Trophoblast cell (in vitro differentiated cells and primary cell): Measurements from ENCODE around the gene PTK6.

ENCODE experiments used
- DNase-seq, 2 donors: peaks; one replicate each; pipeline ENCODE4 v3.0.0-alpha.2; 2016
- H2AFZ ChIP-seq: 2 replicates; pipeline ENCODE4 v1.6.1; 2013; ENCODE audit warnings: low read length, moderate library complexity, mild to moderate bottlenecking; ENCODE audit not compliant: insufficient read depth, poor library complexity
- H2AK5ac ChIP-seq: 2 replicates; pipeline ENCODE4 v1.6.1; 2013; ENCODE audit warnings: mild to moderate bottlenecking, low read length
- H2BK120ac ChIP-seq: 2 replicates; pipeline ENCODE4 v1.6.1; 2013; ENCODE audit warnings: low read length, mild to moderate bottlenecking, moderate library complexity; ENCODE audit not compliant: insufficient read depth, poor library complexity
- H2BK12ac ChIP-seq: 2 replicates; pipeline ENCODE4 v1.6.1; 2013; ENCODE audit warnings: mild to moderate bottlenecking, low read length, moderate library complexity
- H2BK5ac ChIP-seq: 2 replicates; pipeline ENCODE4 v1.6.1; 2013; ENCODE audit warnings: low read length, low read depth, moderate library complexity, mild to moderate bottlenecking; ENCODE audit not compliant: poor library complexity
- H3K14ac ChIP-seq: 2 replicates; pipeline ENCODE4 v1.6.1; 2013; ENCODE audit warnings: mild to moderate bottlenecking, low read length
- H3K18ac ChIP-seq: 2 replicates; pipeline ENCODE4 v1.6.1; 2013; ENCODE audit warnings: mild to moderate bottlenecking, low read length
- H3K23ac ChIP-seq: 2 replicates; pipeline ENCODE4 v1.6.1; 2013; ENCODE audit warnings: low read length
- H3K27ac ChIP-seq: 2 replicates; pipeline ENCODE4 v1.5.1; 2013; ENCODE audit warnings: low read depth, mild to moderate bottlenecking, inconsistent platforms, low read length, moderate library complexity
- H3K27me3 ChIP-seq: 2 replicates; pipeline ENCODE4 v1.6.1; 2013; ENCODE audit warnings: inconsistent platforms, mild to moderate bottlenecking, low read length, moderate library complexity; ENCODE audit not compliant: insufficient read depth
- H3K36me3 ChIP-seq, 2 experiments: 1 replicate in 1 of 2; 2 replicates in 1 of 2; pipeline ENCODE4 v1.6.1; 2013; ENCODE audit warnings: low read length in 2 of 2, mild to moderate bottlenecking in 2 of 2, moderate library complexity in 1 of 2; ENCODE audit not compliant: insufficient read depth in 2 of 2, control insufficient read depth in 1 of 2
- H3K4ac ChIP-seq: 2 replicates; pipeline ENCODE4 v1.6.1; 2013; ENCODE audit warnings: low read depth, mild to moderate bottlenecking, low read length, moderate library complexity
- H3K4me1 ChIP-seq, 2 experiments: 1 replicate in 1 of 2; 2 replicates in 1 of 2; pipeline ENCODE4 v1.6.1; 2013; ENCODE audit warnings: low read length in 2 of 2, mild to moderate bottlenecking in 2 of 2, moderate library complexity in 1 of 2; ENCODE audit not compliant: insufficient read depth in 2 of 2, control insufficient read depth in 1 of 2
- H3K4me2 ChIP-seq: 2 replicates; pipeline ENCODE4 v1.6.1; 2013; ENCODE audit warnings: inconsistent platforms, mild to moderate bottlenecking, low read length, moderate library complexity
- H3K4me3 ChIP-seq: 2 replicates; pipeline ENCODE4 v1.5.1; 2013; ENCODE audit warnings: mild to moderate bottlenecking, low read depth, low read length, inconsistent platforms
- H3K79me1 ChIP-seq: one replicate; pipeline ENCODE4 v1.6.1; 2013; ENCODE audit warnings: low read length
- H3K79me2 ChIP-seq: 2 replicates; pipeline ENCODE4 v1.6.1; 2013; ENCODE audit warnings: low read length, mild to moderate bottlenecking; ENCODE audit not compliant: control insufficient read depth, insufficient read depth, poor library complexity
- H3K9ac ChIP-seq: 2 replicates; pipeline ENCODE4 v1.6.1; 2013; ENCODE audit warnings: mild to moderate bottlenecking, low read length
- H3K9me3 ChIP-seq: 2 replicates; pipeline ENCODE4 v1.6.1; 2013; ENCODE audit warnings: low read depth, mild to moderate bottlenecking, control low read depth, inconsistent platforms, low read length; ENCODE audit not compliant: insufficient read depth
- H4K12ac ChIP-seq: 2 replicates; pipeline ENCODE4 v1.6.1; 2013; ENCODE audit warnings: low read depth, mild to moderate bottlenecking, low read length, moderate library complexity
- H4K8ac ChIP-seq: 2 replicates; pipeline ENCODE4 v1.6.1; 2013; ENCODE audit warnings: low read depth, mild to moderate bottlenecking, low read length, moderate library complexity
- H4K91ac ChIP-seq: one replicate; pipeline ENCODE4 v1.6.1; 2013; ENCODE audit warnings: low read depth, mild to moderate bottlenecking, low read length, moderate library complexity
- WGBS: extraction: QIAGEN DNeasy Blood & Tissue Kit; methylation state at CpG from one replicate; pipeline ENCODE4 v1.1.7; 2013; ENCODE audit warnings: missing lambda C conversion rate; ENCODE audit not compliant: insufficient read length, insufficient coverage; ENCODE audit errors: extremely low coverage; 5-methylcytosine and 5-hydroxymethylcytosine counted together

Gene PTK6

DNA sequence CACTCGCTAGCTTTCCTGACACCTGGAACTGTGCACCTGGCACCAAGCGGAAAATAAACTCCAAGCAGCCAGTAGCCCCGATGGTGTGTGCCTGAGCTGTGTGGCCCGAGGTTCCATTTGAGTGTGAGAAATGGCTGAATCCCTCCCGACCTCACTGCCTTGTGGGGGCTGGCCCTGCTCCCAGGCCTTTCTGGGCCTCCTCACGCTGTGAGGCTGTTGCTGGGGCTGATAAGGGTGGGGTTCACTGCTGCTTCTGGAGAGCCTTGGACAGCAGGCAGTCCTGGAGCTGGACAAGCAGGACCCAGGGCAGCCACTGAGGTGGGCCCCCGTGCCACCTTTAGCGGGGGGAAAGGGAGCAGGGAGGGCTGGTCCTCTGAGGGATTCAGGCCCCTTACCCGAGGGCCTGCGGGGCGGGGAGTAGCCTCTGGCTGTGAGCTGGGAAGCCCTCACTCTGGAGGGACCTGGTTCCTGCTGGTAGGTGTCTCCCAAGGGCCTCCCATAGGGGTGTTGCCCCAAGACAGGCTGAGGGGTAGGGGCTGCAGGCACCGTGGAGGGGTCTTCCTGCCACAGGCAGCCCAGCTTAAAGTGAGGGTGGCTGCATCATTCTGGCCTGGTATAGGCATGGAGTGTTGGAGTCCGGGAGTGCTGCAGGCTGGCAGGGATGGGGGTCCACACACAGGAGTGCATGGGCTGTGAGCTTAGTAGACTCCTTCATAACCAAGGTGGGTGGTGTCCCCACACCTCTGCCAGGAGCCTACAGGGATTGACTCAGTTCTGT, 14.9 kb downstream of the PTK6 start:
- Histone ChIP-seq H4K12ac (peak overlapping the region; percentile 32), H3K79me2 (peaks cover 16% of the 10 kb centered on the region), H2BK5ac (no peak overlapping the region), H3K79me1 (peaks cover 13% of the 10 kb centered on the region), H3K27me3 (no peaks in the 10 kb centered on the region), H3K23ac (no peak overlapping the region), H3K9ac (no peak overlapping the region), H2AFZ (no peak overlapping the region), H3K4me3 (peak overlapping the region; percentile 34), H4K8ac (no peak overlapping the region), H2AK5ac (no peak overlapping the region), H3K14ac (no peak overlapping the region), H3K36me3 (peaks cover 19% of the 10 kb centered on the region in 2 experiments), H3K27ac (no peak overlapping the region), H3K4ac (peak overlapping the region; percentile 37), H2BK120ac (no peak overlapping the region), H3K4me2 (peak overlapping the region; percentile 55), H3K18ac (peak overlapping the region; percentile 24), H3K9me3 (peaks cover 10% of the 10 kb centered on the region), H2BK12ac (no peak overlapping the region), H3K4me1 (peaks cover 19 to 28% of the 10 kb centered on the region in 2 experiments), H4K91ac (no peak overlapping the region)
- DNase-seq, result no peak
- no CpG with 5 or more reads among the region's 13 CpGs for WGBS

DNA sequence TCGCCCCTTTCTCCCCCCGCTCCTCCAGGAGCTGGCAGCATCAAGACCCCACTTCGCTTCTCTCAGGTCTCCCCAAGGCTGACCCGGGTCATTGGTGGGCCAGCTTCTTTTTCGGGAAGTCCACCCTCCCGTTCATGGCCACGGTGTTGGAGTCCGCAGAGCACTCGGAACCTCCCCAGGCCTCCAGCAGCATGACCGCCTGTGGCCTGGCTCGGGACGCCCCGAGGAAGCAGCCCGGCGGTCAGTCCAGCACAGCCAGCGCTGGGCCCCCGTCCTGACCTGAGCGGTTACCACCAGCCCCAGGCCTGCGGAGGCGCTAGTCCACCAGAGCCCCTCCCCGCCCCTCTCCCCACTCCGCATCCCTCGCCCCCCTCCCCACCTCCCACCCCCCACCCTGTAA, 15.6 kb downstream of the PTK6 start:
- peak overlapping the region; percentile 37 for H2AFZ ChIP-seq
- no peak overlapping the region for H2BK12ac ChIP-seq
- peak overlapping the region; percentile 11 for H2BK120ac ChIP-seq
- peaks cover 10% of the 10 kb centered on the region for H3K9me3 ChIP-seq
- H4K91ac ChIP-seq, result peak overlapping the region; percentile 77
- H4K8ac ChIP-seq, result no peak overlapping the region
- WGBS, result no CpG with 5 or more reads among the region's 23 CpGs
- H3K27me3 ChIP-seq, result no peaks in the 10 kb centered on the region
- H3K27ac ChIP-seq, result no peak overlapping the region
- H3K4me3 ChIP-seq, result peak overlapping the region; percentile 96
- peak overlapping the region; percentile 84 for H4K12ac ChIP-seq
- H3K79me1 ChIP-seq, result peaks cover 13% of the 10 kb centered on the region
- H3K79me2 ChIP-seq, result peaks cover 16% of the 10 kb centered on the region
- no peak overlapping the region for H3K23ac ChIP-seq
- DNase-seq, result no peak
- peaks cover 19 to 28% of the 10 kb centered on the region in 2 experiments for H3K4me1 ChIP-seq
- H3K9ac ChIP-seq, result peak overlapping the region; percentile 86
- H3K36me3 ChIP-seq, result peaks cover 19% of the 10 kb centered on the region in 2 experiments
- no peak overlapping the region for H2AK5ac ChIP-seq
- peak overlapping the region; percentile 99 for H3K4me2 ChIP-seq
- H2BK5ac ChIP-seq, result no peak overlapping the region
- peak overlapping the region; percentile 18 for H3K14ac ChIP-seq
- H3K4ac ChIP-seq, result peak overlapping the region; percentile 41
- H3K18ac ChIP-seq, result peak overlapping the region; percentile 77

DNA sequence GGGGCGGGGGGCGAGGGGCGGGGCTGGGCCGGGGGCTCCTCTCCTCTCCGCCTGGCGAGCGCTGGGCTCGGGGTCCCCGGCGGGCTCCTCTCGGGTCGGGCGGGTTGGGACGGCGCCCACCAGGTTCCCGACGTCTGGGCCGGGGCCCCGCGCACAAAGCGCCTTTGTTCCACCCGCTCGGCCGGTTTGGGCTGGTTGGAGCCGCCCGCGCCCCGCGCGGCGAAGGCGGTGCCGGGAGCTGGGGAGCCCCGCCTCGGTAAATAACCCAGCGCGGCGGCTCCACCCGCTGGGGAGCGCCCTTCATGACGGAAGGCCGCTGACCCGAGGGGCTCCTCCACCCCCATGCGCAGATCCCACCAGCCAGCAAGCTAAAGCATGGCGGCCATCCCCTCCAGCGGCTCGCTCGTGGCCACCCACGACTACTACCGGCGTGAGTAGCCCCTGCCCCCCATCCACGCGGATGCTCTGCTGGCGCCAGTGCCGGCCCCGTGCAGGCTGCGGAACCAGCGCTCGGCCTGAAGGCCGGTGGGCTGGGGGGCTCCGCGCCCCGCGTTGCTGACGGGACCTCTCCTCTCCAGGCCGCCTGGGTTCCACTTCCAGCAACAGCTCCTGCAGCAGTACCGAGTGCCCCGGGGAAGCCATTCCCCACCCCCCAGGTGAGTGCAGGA, 16.1 kb downstream of the PTK6 start:
- no CpG with 5 or more reads among the region's 68 CpGs for WGBS
- peak overlapping the region; percentile 58 for H2BK5ac ChIP-seq
- peaks cover 13% of the 10 kb centered on the region for H3K79me1 ChIP-seq
- H2AK5ac ChIP-seq, result peak overlapping the region; percentile 1
- peak overlapping the region; percentile 84 for H4K12ac ChIP-seq
- peaks cover 16% of the 10 kb centered on the region for H3K79me2 ChIP-seq
- peak overlapping the region; percentile 57 for H3K27ac ChIP-seq
- H4K91ac ChIP-seq, result peak overlapping the region; percentile 77
- H3K14ac ChIP-seq, result peak overlapping the region; percentile 76
- peak overlapping the region; percentile 77 for H3K18ac ChIP-seq
- no peaks in the 10 kb centered on the region for H3K27me3 ChIP-seq
- peak overlapping the region; percentile 86 for H3K9ac ChIP-seq
- peaks cover 19% of the 10 kb centered on the region in 2 experiments for H3K36me3 ChIP-seq
- peak overlapping the region; percentile 99 for H3K4me2 ChIP-seq
- peak overlapping the region; percentile 57 for H4K8ac ChIP-seq
- H3K4me3 ChIP-seq, result peak overlapping the region; percentile 96
- H2BK120ac ChIP-seq, result no peak overlapping the region
- H2AFZ ChIP-seq, result peak overlapping the region; percentile 37
- H3K23ac ChIP-seq, result no peak overlapping the region
- H3K4me1 ChIP-seq, result peaks cover 19 to 28% of the 10 kb centered on the region in 2 experiments
- no peak overlapping the region for H2BK12ac ChIP-seq
- peak in 1 of 2 donors; percentile 25 for DNase-seq
- peak overlapping the region; percentile 41 for H3K4ac ChIP-seq
- peaks cover 10% of the 10 kb centered on the region for H3K9me3 ChIP-seq

DNA sequence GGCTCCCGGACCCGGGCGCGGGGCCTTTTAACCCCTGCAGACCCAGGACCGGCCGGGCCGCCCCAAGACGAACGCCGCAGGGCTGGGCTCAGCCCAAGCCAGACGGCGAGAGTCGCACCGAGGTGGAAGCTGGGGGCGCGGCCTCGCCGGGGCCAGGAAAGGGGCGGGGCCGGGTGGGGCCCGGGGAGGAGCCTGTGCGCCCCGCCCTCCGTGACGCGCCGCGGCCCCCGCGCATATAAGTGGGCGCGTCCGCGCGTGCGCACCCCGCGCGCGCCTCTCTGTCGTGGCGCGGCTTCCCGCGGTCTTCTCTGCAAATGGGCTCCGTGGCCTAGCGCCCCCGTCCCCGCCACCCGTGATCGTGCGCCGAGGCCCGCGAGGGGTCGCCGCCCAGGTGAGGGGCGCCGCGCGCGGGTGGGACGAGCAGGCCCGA, 16.7 kb downstream of the PTK6 start, which contains the start of gene PPDPF:
Gene PPDPF (plus strand): TSS at position 262 of the 430 bp plus-strand sequence. CDS start 544 bp downstream, outside the sequence.
- Histone ChIP-seq H3K23ac (no peak within 1 kb of the TSS), H3K9ac (peak within 1 kb of the TSS; percentile 86), H3K18ac (peak within 1 kb of the TSS; percentile 77), H3K27ac (peak within 1 kb of the TSS; percentile 82), H3K79me1 (peaks cover 13% of the 10 kb centered on the region), H3K4ac (peak within 1 kb of the TSS; percentile 41), H3K79me2 (peaks cover 16% of the 10 kb centered on the region), H4K91ac (peak within 1 kb of the TSS; percentile 77), H3K27me3 (no peaks in the 10 kb centered on the region), H2BK5ac (peak within 1 kb of the TSS; percentile 68), H3K4me3 (peak within 1 kb of the TSS; percentile 96), H3K36me3 (peaks cover 19% of the 10 kb centered on the region in 2 experiments), H2BK12ac (no peak within 1 kb of the TSS), H4K8ac (peak within 1 kb of the TSS; percentile 82), H3K14ac (peak within 1 kb of the TSS; percentile 76), H3K9me3 (peaks cover 10% of the 10 kb centered on the region), H4K12ac (peak within 1 kb of the TSS; percentile 84), H2BK120ac (peak within 1 kb of the TSS; percentile 26), H3K4me1 (peaks cover 19 to 28% of the 10 kb centered on the region in 2 experiments), H2AFZ (peak within 1 kb of the TSS; percentile 89), H3K4me2 (peak within 1 kb of the TSS; percentile 99), H2AK5ac (peak within 1 kb of the TSS; percentile 71)
- no CpG with 5 or more reads among the region's 64 CpGs for WGBS
- DNase-seq, result peak; percentile 18 to 57
